Posterior vena cava (tissue), 2 donors: ENCODE measurements around the gene MYEF2. TPM values are rescaled to one million over a fixed set of nuclear protein-coding genes. Genes with fewer than 3 reads are reported as not detected.

Experiments
- DNase-seq: peaks from one replicate; pipeline ENCODE4 v3.0.0-alpha.2; 2020; ENCODE audit warnings: low spot score
- intact Hi-C, 2 donors: fragments of 100-400 bp; cut with DNase I; formaldehyde crosslinking; loops; one replicate each; pipeline versions ENCODE4 v1.14.1 to v1.14.2; 2022 to 2023
- total RNA-seq, 2 donors: library from RNA; stranded (reverse); fragmentation: NEBNext Ultra II Directional; extraction: Animal tissue kit (Norgen Biotek cat#: 25700); gene quantifications; one replicate each; pipeline ENCODE4 v1.2.1, GENCODE V29; 2021
- donor health status: DM: yes; HTN: yes; CAD: no.
- donor health status: DM: yes; HTN: yes; CAD: no.

Gene MYEF2
- total RNA-seq, 2 donors from 2014 or later, result 16.5 to 34.5 TPM

DNA sequence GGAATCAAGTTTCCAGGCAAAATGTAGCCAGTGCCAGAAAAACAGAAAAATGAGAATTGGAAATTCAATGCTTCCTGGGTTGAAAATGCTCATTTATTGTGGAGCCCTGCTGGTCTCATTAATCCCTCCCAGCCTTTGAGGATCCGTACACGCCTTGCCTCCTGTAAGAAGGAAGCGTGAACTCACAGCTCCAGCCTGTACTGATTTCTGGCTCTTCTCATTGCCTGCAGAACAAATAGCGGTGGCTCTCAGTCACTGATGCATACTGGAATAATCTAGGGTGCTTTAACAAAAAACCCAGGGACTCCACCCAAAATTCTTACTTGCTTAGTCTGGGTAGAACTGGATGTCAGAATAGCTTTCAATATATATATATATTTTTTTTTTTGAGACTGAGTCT is 86.6 kb downstream of the MYEF2 start:
- DNase-seq, result no peak
- intact Hi-C loops, result no loop called here

GRCh38 chr15:48090666-48091065 is 87.4 kb downstream of the MYEF2 start:
- intact Hi-C loops, result no loop called here
- DNase-seq, result no peak

GRCh38 chr15:48090115-48090514 is 88.0 kb downstream of the MYEF2 start:
- intact Hi-C loops, result no loop called here
- no peak for DNase-seq

GRCh38 chr15:48089702-48090101 is 88.4 kb downstream of the MYEF2 start:
- intact Hi-C loops, result no loop called here
- no peak for DNase-seq

- intact Hi-C loops, result no loop called here
- DNase-seq, result no peak
Measured at GRCh38 chr15:48087844-48088243, 90.3 kb downstream of the MYEF2 start.

DNA sequence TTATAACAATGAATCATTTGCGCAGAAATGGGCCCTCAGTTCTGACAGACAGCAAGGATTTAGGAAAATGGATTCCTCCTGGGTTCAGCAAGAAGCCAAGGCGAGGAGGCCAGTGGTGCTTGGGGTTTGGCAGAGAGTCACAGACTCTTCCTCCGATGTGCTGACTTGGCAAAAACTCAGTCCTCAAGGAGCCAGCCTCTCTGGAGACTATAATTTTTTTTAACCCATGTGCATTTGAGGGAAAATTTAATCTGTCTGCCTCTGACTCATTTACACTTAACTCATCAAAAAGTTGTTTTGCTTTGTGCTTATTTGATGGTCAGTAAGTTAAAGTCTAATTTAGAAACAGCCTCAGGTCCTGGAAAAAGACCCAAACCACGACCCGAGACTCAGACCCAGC is 91.5 kb downstream of the MYEF2 start:
- DNase-seq, result no peak
- intact Hi-C loops, result no loop called here

GRCh38 chr15:48086133-48086532 is 92.0 kb downstream of the MYEF2 start:
- intact Hi-C loops, result no loop called here
- DNase-seq, result no peak

DNA sequence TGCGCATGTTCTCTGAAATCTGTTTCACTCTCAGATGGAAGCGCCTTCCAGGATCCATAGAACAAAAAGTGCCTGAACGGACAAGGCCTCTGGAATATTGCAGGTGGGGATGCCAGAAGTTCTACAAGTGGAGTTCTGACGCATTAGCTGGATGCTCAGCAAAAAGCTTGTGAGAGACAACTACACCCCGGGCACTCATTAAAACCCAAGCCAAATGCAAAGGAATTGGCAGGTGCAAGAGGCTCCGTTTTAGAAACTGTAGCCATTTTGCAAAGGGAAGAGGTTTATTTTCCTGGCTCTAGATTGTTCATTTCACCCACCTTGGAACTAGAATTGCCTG is 92.5 kb downstream of the MYEF2 start:
- intact Hi-C loops, result no loop called here

DNA sequence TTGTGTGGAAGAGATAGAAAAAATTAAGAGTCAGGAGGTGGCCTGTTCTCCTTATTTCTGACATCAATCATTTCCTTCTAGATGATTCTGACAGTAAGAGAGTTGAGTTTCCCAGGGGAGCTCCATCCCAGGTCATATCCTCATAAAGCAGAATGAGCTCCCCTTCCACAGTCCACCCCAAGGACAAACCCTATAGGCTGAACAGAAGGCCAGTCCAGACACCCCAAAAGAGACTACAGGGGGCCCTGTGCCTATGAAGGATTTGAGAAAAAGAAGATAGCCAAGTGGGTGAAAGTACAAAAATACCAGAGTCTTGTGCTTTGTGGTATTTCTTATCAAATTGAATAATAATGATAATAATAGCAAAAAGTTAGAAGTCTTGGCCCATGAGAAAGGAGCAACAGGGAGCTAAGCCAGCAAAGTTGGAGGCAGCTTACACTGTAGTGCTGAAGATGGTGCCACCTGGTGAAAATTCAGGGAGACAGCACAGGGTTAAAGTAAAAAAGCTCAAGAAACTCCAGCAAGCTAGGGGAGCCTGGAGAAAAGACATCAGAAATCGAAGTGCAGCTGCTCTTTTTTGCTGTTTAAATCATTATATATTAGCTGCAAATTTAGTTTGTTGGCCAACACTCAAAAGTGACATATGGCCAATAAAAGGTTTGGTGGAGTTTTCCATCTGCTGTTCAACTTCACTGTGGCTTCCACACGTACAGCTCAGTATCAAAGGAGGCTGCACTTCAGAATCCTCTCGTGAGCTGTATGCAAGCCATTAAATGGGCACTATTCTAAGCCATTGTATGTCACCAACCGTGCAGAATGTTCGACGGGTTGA is 93.1 kb downstream of the MYEF2 start:
- intact Hi-C loops, result no loop called here

More for the DNA sequence above, 92.5 kb downstream of the MYEF2 start:
- no peak for DNase-seq

More for the DNA sequence above, 93.1 kb downstream of the MYEF2 start:
- DNase-seq, result no peak

Other genes with a start within 250 kb of the MYEF2 start
- gene SLC24A5, start 57.3 kb downstream of the MYEF2 start, total RNA-seq, result not detected
- not detected for gene CTXN2, start 13.4 kb upstream of the MYEF2 start, total RNA-seq
- not detected for gene SLC12A1, start 28.0 kb upstream of the MYEF2 start, total RNA-seq
- gene DUT, start 153.1 kb upstream of the MYEF2 start, total RNA-seq, result 10 to 100 TPM; 63.7 to 66.5 TPM